Mesenchymal stem cell (in vitro differentiated cells and primary cell): ENCODE results near the gene SERINC2.

Experiments
- DNase-seq: peaks from one replicate; pipeline ENCODE4 v3.0.0-alpha.2; 2013
- H2AFZ ChIP-seq: one replicate; pipeline ENCODE4 v1.6.1; 2013; ENCODE audit warnings: low read depth, mild to moderate bottlenecking, control low read depth, inconsistent platforms, low read length, moderate library complexity
- H2AK5ac ChIP-seq: 2 replicates; pipeline ENCODE4 v1.6.1; 2013; ENCODE audit warnings: low read length, moderate library complexity, mild to moderate bottlenecking, inconsistent platforms; ENCODE audit not compliant: severe bottlenecking
- H2BK120ac ChIP-seq: one replicate; pipeline ENCODE4 v1.6.1; 2013; ENCODE audit warnings: low read depth, mild to moderate bottlenecking, inconsistent platforms, low read length, moderate library complexity
- H2BK12ac ChIP-seq, 2 experiments: one replicate each; pipeline ENCODE4 v1.6.1; 2013; ENCODE audit warnings: inconsistent platforms in 2 of 2, low read length in 2 of 2, mild to moderate bottlenecking in 2 of 2, moderate library complexity in 2 of 2, control low read depth in 1 of 2
- H2BK15ac ChIP-seq: one replicate; pipeline ENCODE4 v1.6.1; 2013; ENCODE audit warnings: mild to moderate bottlenecking, low read depth, inconsistent platforms; ENCODE audit not compliant: poor library complexity, severe bottlenecking
- H2BK5ac ChIP-seq: 2 replicates; pipeline ENCODE4 v1.6.1; 2013; ENCODE audit warnings: low read depth, mild to moderate bottlenecking, low read length, control low read depth, inconsistent platforms; ENCODE audit not compliant: poor library complexity, severe bottlenecking
- H3K14ac ChIP-seq, 2 experiments: one replicate each; pipeline ENCODE4 v1.6.1; 2013; ENCODE audit warnings: inconsistent platforms in 2 of 2, low read length in 2 of 2, control low read depth in 1 of 2, mild to moderate bottlenecking in 1 of 2, moderate library complexity in 1 of 2
- H3K18ac ChIP-seq, 2 experiments: one replicate each; pipeline ENCODE4 v1.6.1; 2013; ENCODE audit warnings: inconsistent platforms in 2 of 2, low read length in 2 of 2, control low read depth in 1 of 2, low read depth in 1 of 2, mild to moderate bottlenecking in 1 of 2
- H3K23ac ChIP-seq, 2 experiments: one replicate each; pipeline ENCODE4 v1.6.1; 2013; ENCODE audit warnings: inconsistent platforms in 2 of 2, low read length in 2 of 2, mild to moderate bottlenecking in 2 of 2, moderate library complexity in 2 of 2, control low read depth in 1 of 2
- H3K27ac ChIP-seq: 2 replicates; pipeline ENCODE4 v1.5.1; 2013; ENCODE audit warnings: mild to moderate bottlenecking, moderate library complexity, low read length, control low read depth, inconsistent platforms; ENCODE audit not compliant: poor library complexity, severe bottlenecking
- H3K27me3 ChIP-seq, 2 experiments: 2 replicates each; pipeline versions ENCODE4 v1.6.1 to v1.7.0; 2013; ENCODE audit warnings: low read length in 2 of 2, mild to moderate bottlenecking in 2 of 2, moderate library complexity in 2 of 2, control low read depth in 1 of 2, inconsistent platforms in 1 of 2; ENCODE audit not compliant: control insufficient read depth in 1 of 2, insufficient read depth in 1 of 2
- H3K36me3 ChIP-seq, 2 experiments: 2 replicates each; pipeline versions ENCODE4 v1.6.1 to v1.7.0; 2013; ENCODE audit warnings: low read length in 2 of 2, control low read depth in 1 of 2, inconsistent platforms in 1 of 2, low read depth in 1 of 2, mild to moderate bottlenecking in 1 of 2; ENCODE audit not compliant: insufficient read depth in 2 of 2, control insufficient read depth in 1 of 2
- H3K4ac ChIP-seq, 2 experiments: one replicate each; pipeline ENCODE4 v1.6.1; 2013; ENCODE audit warnings: inconsistent platforms in 2 of 2, low read length in 2 of 2, mild to moderate bottlenecking in 2 of 2, moderate library complexity in 2 of 2, control low read depth in 1 of 2, low read depth in 1 of 2
- H3K4me1 ChIP-seq: 2 replicates; pipeline ENCODE4 v1.6.1; 2013; ENCODE audit warnings: low read depth, low read length, control low read depth; ENCODE audit not compliant: control insufficient read depth, insufficient read depth
- H3K4me2 ChIP-seq: 2 replicates; pipeline ENCODE4 v1.6.1; 2013; ENCODE audit warnings: low read length, mild to moderate bottlenecking, inconsistent platforms; ENCODE audit not compliant: poor library complexity, severe bottlenecking
- H3K4me3 ChIP-seq, 2 experiments: 2 replicates each; pipeline versions ENCODE4 v1.5.1 to v1.7.0; 2013; ENCODE audit warnings: low read length in 2 of 2, mild to moderate bottlenecking in 2 of 2, control low read depth in 1 of 2, low read depth in 1 of 2; ENCODE audit not compliant: insufficient read depth in 1 of 2
- H3K79me1 ChIP-seq: replicated peaks from 2 replicates; pipeline ENCODE4 v1.6.1; 2013; ENCODE audit warnings: mild to moderate bottlenecking, control low read depth, low read length, inconsistent platforms; ENCODE audit not compliant: poor library complexity, severe bottlenecking
- H3K9ac ChIP-seq: 2 replicates; pipeline ENCODE4 v1.7.0; 2013; ENCODE audit warnings: mild to moderate bottlenecking, low read length, moderate library complexity
- H3K9me3 ChIP-seq: 2 replicates; pipeline ENCODE4 v1.7.0; 2013; ENCODE audit warnings: mild to moderate bottlenecking, low read length; ENCODE audit not compliant: control insufficient read depth
- H4K8ac ChIP-seq: one replicate; pipeline ENCODE4 v1.6.1; 2013; ENCODE audit warnings: inconsistent platforms, mild to moderate bottlenecking, low read length, moderate library complexity
- H4K91ac ChIP-seq: one replicate; pipeline ENCODE4 v1.6.1; 2013; ENCODE audit warnings: mild to moderate bottlenecking, low read length, inconsistent platforms
- WGBS: methylation state at CpG from one replicate; pipeline ENCODE4 v1.1.7; 2013; ENCODE audit warnings: mixed read lengths; 5-methylcytosine and 5-hydroxymethylcytosine counted together

The SERINC2 gene

DNA sequence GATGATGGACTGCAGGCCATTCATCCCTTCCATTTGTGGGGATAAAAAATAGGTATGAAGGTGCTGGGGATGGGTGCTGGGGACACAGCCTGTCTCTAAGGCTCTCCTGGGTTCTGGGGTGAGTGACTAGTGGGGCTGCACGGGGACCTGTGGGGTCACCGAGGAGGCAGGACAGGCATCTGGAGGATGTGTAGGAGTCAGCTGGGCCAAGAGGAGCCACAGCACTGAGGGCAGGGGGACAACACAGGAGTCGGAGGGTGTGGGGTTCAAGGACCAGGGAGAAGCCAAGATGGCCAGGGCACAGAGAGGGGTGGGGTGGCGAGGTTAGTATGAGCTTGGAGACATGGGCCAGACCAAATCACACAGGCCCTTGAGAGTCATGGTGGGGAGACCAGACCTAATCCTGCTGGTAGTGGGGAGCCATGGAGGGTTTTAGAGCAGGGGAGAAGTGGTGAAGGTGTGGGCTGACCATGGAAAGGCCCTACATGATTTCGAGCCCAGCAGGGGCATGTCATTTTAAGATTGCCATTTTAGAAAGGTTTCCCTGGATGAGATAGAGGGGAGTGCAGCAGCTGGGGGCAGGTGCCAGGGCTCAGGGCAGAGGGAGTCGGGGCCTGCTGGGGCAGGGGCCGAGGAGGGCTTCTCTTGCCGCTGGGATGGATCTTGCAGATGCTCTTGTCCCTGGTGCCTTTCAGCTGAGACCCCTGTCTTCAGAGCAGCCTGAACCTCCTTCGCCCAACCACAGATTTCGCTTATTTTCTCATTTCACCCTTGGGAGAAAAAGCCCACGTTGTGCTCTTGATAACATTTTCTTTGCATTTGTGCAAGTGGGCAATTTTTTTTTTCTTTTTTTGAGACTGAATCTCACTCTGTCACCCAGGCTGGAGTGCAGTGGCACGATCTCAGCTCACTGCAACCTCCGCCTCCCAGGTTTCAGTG is 22.7 kb downstream of the SERINC2 start:
- no peak overlapping the region for H2AK5ac ChIP-seq
- no peak overlapping the region for H2BK12ac ChIP-seq
- no peak overlapping the region for H2BK15ac ChIP-seq
- no peak overlapping the region for H3K9ac ChIP-seq
- H2AFZ ChIP-seq, result no peak overlapping the region
- H3K9me3 ChIP-seq, result no peaks in the 10 kb centered on the region
- no peak overlapping the region for H4K91ac ChIP-seq
- peaks cover 0 to 11% of the 10 kb centered on the region in 2 experiments for H3K36me3 ChIP-seq
- H3K27me3 ChIP-seq, result peaks cover 7 to 22% of the 10 kb centered on the region in 2 experiments
- no peak overlapping the region for H3K14ac ChIP-seq
- H3K79me1 ChIP-seq, result no peaks in the 10 kb centered on the region
- no peak overlapping the region for H2BK120ac ChIP-seq
- no peak overlapping the region for H3K18ac ChIP-seq
- no peak overlapping the region for H3K23ac ChIP-seq
- H3K4me1 ChIP-seq, result no peaks in the 10 kb centered on the region
- H3K27ac ChIP-seq, result no peak overlapping the region
- no peak overlapping the region for H4K8ac ChIP-seq
- H3K4me3 ChIP-seq, result no peak overlapping the region
- no peak overlapping the region for H2BK5ac ChIP-seq
- H3K4ac ChIP-seq, result no peak overlapping the region
- H3K4me2 ChIP-seq, result no peak overlapping the region
- WGBS, result 89% methylated on average over 12 of the region's 13 CpGs
- DNase-seq, result no peak

DNA sequence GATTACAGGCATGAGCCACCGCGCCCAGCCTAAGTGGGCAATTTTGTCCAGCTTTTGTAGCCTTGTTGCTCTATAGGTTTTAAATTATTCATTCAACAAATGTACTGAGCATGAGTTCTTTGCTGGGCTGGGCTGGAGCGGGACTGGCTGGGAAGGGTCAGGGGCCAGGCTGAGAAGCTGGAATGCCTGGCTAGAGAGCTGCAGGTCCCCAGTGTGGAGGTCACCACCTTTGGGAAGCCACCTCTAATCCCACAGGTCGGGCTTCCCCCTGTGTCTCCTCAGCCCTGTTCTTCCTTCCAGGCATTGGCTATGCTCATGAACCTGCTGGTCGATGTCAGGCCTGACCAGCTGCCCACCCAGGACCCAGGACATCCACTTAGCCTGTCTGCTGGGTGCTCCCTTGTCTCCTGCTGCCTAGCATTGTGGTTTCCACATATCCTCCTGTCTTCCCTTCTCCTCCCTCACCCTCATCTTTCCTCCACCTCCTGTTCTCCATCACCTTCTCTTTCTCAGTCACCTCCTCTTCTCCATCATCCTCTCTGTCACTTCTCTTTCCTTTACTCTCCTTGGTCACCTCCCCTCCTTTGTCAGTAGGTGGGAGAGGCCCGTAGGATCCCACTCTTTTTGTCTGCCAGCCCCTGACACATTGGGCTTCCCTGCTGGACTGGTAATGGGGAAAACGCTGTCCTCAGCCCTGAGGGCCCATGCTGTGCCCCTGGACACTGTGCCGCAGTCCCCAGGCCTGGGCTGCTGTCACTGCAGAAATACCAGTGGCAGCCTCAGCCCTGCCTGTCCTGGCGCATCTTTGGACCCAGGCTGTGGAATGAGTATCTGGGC is 23.8 kb downstream of the SERINC2 start:
- Histone ChIP-seq H3K27me3 (peaks cover 9 to 28% of the 10 kb centered on the region in 2 experiments), H3K23ac (no peak overlapping the region)
- 75% methylated on average over 9 of the region's 9 CpGs for WGBS

DNA sequence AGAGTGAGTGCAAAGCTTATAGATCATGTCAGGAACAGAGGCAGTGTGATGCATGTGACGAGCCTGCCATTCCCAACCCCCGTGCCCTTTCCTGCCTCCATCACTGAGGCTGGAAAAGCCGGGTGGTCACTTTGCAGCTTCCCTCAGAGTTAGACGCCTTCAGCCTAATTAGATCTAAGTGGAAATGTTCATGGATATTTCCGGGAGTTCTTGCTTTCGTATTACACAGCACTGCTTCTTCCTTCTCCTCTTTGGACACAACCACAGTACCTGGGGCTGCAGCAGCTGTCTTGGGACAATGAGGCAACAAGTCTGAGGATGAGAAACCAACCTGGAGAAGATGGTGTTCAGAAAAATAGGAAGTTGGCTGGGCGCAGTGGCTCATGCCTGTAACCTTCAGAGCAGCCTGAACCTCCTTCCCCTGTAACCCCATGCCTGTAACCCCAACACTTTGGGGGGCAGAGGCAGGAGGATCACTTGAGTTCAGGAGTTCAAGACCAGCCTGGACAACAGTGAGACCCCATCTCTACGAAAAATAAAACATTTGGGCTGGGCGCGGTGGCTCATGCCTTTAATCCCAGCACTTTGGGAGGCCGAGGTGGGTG is 24.5 kb downstream of the SERINC2 start:
- WGBS, result 80% methylated on average over 11 of the region's 11 CpGs

More for the DNA sequence above, 23.8 kb downstream of the SERINC2 start:
- H4K8ac ChIP-seq, result no peak overlapping the region
- H2BK120ac ChIP-seq, result no peak overlapping the region
- no peak overlapping the region for H3K9ac ChIP-seq
- H3K4ac ChIP-seq, result no peak overlapping the region
- DNase-seq, result no peak
- H4K91ac ChIP-seq, result no peak overlapping the region
- no peak overlapping the region for H2BK15ac ChIP-seq
- no peaks in the 10 kb centered on the region for H3K4me1 ChIP-seq
- peak overlapping the region in 1 of 2 experiments; percentile 61 for H3K14ac ChIP-seq
- no peak overlapping the region for H2AK5ac ChIP-seq
- no peak overlapping the region for H2BK12ac ChIP-seq
- no peaks in the 10 kb centered on the region for H3K9me3 ChIP-seq
- no peak overlapping the region for H3K18ac ChIP-seq
- H3K4me3 ChIP-seq, result no peak overlapping the region
- peaks cover 0 to 11% of the 10 kb centered on the region in 2 experiments for H3K36me3 ChIP-seq
- no peak overlapping the region for H3K27ac ChIP-seq
- no peak overlapping the region for H3K4me2 ChIP-seq
- H2AFZ ChIP-seq, result no peak overlapping the region
- no peaks in the 10 kb centered on the region for H3K79me1 ChIP-seq
- H2BK5ac ChIP-seq, result no peak overlapping the region

More for the DNA sequence above, 24.5 kb downstream of the SERINC2 start:
- H4K8ac ChIP-seq, result no peak overlapping the region
- H3K14ac ChIP-seq, result no peak overlapping the region
- no peak overlapping the region for H2AK5ac ChIP-seq
- no peak overlapping the region for H3K4me2 ChIP-seq
- peaks cover 0 to 11% of the 10 kb centered on the region in 2 experiments for H3K36me3 ChIP-seq
- no peaks in the 10 kb centered on the region for H3K79me1 ChIP-seq
- no peak overlapping the region for H2BK120ac ChIP-seq
- no peak overlapping the region for H3K23ac ChIP-seq
- DNase-seq, result no peak
- H3K9me3 ChIP-seq, result no peaks in the 10 kb centered on the region
- no peak overlapping the region for H3K4ac ChIP-seq
- H3K18ac ChIP-seq, result no peak overlapping the region
- H2BK15ac ChIP-seq, result no peak overlapping the region
- H3K4me1 ChIP-seq, result no peaks in the 10 kb centered on the region
- no peak overlapping the region for H4K91ac ChIP-seq
- H3K27ac ChIP-seq, result no peak overlapping the region
- H3K4me3 ChIP-seq, result no peak overlapping the region
- no peak overlapping the region for H3K9ac ChIP-seq
- peaks cover 11 to 28% of the 10 kb centered on the region in 2 experiments for H3K27me3 ChIP-seq
- H2BK12ac ChIP-seq, result no peak overlapping the region
- H2BK5ac ChIP-seq, result no peak overlapping the region
- H2AFZ ChIP-seq, result no peak overlapping the region
